NCI-H510A treated with DMSO at 0.1 percent for 48 hours (cell line): Measurements from ENCODE around the gene KLHL8.
"Not testable (repeated sequence)": the region's sequence is repeated elsewhere in the genome, so short reads cannot be mapped to it uniquely, and the experiment has no call there.

Experiments used
- DNase-seq: peaks from one replicate; lab custom pipeline; 2025; lab: John Stamatoyannopoulos, UW

KLHL8 gene

GRCh38 chr4:87179751-87180150 lies 40.7 kb downstream of the KLHL8 start:
- no peak for DNase-seq

- no peak for DNase-seq
Observed at GRCh38 chr4:87174672-87175071, 45.7 kb downstream of the KLHL8 start.

- no peak for DNase-seq
Observed at GRCh38 chr4:87171944-87172343, 48.5 kb downstream of the KLHL8 start.

- DNase-seq, result no peak
Observed at GRCh38 chr4:87166296-87166854, 54.0 kb downstream of the KLHL8 start.

- DNase-seq, result no peak
Observed at GRCh38 chr4:87165892-87166291, 54.5 kb downstream of the KLHL8 start.

GRCh38 chr4:87153078-87153870 lies 67.1 kb downstream of the KLHL8 start:
- DNase-seq, result no peak

GRCh38 chr4:87152310-87153041 lies 67.9 kb downstream of the KLHL8 start:
- no peak for DNase-seq

- no peak for DNase-seq
Observed at GRCh38 chr4:87151730-87152129, 68.7 kb downstream of the KLHL8 start.

- DNase-seq, result peak; percentile 86
Observed at GRCh38 chr4:87150498-87151261, 69.7 kb downstream of the KLHL8 start.

GRCh38 chr4:87147116-87147515 lies 73.3 kb downstream of the KLHL8 start:
- no peak for DNase-seq

- not testable (repeated sequence) for DNase-seq
Observed at GRCh38 chr4:87145934-87146333, 74.5 kb downstream of the KLHL8 start.

- no peak for DNase-seq
Observed at GRCh38 chr4:87144356-87144755, 76.1 kb downstream of the KLHL8 start.

GRCh38 chr4:87141428-87141827 lies 79.0 kb downstream of the KLHL8 start:
- DNase-seq, result no peak

- DNase-seq, result no peak
Observed at GRCh38 chr4:87134122-87134521, 86.3 kb downstream of the KLHL8 start.

GRCh38 chr4:87133183-87133582 lies 87.2 kb downstream of the KLHL8 start:
- no peak for DNase-seq

- DNase-seq, result no peak
Observed at GRCh38 chr4:87132035-87132434, 88.4 kb downstream of the KLHL8 start.

- peak; percentile 26 for DNase-seq
Observed at GRCh38 chr4:87130985-87131703, 89.3 kb downstream of the KLHL8 start.

GRCh38 chr4:87129681-87130080 lies 90.7 kb downstream of the KLHL8 start:
- no peak for DNase-seq

GRCh38 chr4:87128006-87128705 lies 92.3 kb downstream of the KLHL8 start:
- no peak for DNase-seq

GRCh38 chr4:87126056-87126455 lies 94.4 kb downstream of the KLHL8 start:
- DNase-seq, result no peak

- peak; percentile 82 for DNase-seq
Observed at GRCh38 chr4:87122252-87122651, 98.2 kb downstream of the KLHL8 start.
